Right hindlimb (tissue), 1 donor: ENCODE results near the gene PBLD.

Experiments used
- DNase-seq: peaks from one replicate; pipeline ENCODE4 v3.0.0-alpha.2; 2018

Gene PBLD

DNA sequence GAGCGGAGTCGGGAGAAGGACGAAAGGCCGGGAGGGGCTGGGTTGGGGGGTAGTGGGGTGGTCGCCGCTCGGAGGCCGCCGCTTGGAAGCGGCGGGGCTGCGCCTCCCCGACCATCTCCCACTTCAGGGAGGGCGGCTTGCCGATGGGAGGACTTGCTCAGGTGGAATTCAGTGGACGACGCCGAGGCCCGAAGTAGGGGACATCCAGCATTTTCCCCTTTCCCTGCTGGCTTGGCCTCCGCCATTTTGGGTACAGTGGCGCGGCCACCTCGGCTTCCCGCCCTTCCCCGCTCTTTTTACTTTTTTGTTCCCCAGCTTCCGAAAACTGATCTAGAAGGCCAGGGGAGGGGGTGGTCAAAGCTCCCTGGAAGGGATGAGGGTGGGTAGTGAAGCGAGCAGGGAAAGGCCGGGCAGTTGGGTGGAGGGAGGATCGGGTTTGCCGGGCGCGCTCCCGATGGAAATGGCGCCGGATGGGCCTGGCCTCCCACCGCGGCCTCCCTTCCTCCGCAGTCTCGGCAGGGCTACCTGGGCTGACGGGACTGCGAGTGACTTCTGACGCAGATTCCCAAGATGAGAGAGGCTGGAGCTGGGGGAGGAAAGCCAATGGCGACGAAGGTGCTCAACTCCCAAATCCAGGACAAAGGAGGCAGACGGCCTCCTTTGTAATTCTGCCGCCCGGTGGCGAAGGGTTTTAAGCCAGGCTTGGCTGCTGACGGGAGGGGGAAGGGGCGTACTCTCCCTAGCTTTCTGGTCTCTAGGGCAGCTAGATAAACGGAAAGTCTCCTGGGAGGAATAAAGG, at the start of gene PBLD:
Gene PBLD, minus strand, starts transcription at position 670 of the 799 bp plus-strand sequence. CDS start 26,084 bp downstream, outside the sequence.
- peak; percentile 83 for DNase-seq

DNA sequence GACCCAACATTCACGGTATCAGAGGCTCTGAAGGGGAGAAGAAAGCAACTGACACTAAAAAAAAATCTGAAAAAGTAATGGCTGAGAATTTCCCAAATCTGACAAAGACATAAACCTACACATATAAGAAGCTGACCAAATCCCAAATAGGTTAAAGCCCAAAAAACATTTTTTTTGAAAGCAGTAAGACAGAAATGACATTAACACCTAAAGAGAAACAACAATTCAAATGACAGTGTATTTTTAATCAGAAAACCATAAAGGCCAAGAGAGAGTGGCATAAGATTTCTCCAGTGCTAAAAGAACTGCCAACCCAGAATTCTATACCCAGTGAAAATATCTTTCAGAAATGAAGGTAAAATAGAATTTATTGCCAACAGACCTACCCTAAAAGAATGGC, 38.9 kb upstream of the PBLD start:
- DNase-seq: no peak

DNA sequence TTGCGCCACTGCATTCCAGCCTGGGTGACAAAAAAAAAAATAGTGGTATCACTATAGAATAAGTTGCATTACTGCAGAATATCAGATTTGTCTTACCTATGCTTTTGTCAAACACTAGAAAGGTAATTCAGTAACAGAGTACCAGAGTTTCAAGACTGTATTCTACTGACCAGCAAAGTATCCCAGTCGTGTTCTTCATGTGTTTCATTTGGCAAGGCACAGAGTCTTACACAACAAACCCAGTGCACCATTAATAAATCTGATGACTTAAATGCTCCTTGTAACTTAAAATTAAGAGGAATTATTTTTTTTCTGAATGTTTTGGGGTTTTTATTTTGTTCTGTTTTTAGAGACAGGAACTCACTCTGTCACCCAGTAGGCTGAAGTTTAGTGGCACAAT, 34.4 kb upstream of the PBLD start:
- no peak for DNase-seq

DNA sequence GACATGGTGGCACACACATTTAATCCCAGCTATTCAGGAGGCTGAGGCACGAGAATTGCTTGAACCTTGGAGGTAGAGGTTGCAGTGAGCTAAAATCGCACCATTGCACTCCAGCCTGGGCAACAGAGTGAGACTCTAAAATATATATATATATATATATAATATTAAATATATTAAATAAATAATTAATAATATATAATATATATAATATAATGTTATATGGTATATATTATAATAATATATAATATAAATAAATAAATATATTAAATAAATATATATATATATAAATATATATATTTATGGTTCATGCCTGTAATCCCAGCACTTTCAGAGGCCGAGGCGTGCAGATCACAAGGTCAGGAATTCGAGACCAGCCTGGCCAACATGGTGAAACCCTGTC, 33.9 kb upstream of the PBLD start:
- no peak for DNase-seq

DNA sequence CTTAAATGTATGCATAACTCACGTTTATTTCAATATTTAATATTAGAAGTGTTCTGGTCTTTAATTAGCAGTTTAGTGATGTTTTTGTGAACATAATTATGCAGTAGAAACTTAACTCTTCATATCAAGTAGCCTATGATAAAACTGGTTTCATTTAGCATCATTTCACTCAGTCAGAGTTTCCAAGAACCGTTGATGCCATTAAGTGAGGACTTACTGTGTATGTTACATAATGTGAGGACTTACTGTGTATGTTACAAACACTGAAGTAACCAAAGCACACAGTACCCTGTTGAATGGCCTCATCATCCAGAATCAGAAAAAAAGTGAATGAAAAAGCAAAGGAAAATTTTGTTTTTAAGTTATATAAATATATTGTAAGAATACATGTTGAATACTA, 32.9 kb upstream of the PBLD start:
- no peak for DNase-seq

DNA sequence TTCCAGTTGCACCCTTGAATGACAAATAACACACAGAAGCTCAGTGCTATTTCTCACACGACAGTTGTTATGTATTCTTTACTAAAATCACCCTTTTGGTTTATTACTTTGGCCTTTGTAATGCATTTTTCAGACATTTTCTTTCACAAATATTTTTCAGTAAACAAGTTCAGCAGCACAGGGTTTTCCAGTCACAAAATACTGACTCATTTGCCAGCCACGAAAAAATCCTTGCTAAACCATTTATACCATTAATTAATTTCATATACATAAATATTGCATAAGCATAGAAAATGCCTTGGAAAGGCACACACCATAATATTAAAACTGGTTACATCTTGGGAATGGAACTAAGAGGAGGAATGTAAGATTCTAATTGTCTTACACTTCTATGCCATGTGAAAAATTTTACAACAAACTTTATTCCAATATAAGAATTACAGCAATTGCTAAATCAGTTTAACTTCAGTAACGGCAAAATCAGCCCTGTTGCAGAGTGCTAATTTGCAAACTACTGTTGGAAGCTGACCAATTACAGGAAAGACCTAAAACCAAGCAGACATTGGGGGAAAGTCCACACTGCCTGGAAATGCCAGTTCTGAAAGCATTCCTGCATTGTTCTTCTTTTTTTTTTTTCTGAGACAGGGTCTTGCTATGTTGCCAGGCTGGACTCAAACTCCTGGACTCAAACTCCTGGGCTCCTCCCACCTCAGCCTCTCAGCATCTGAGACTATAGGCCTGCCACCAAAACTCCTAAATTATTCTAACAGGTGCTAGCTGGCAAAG, 31.6 kb upstream of the PBLD start:
- DNase-seq: peak; percentile 19

DNA sequence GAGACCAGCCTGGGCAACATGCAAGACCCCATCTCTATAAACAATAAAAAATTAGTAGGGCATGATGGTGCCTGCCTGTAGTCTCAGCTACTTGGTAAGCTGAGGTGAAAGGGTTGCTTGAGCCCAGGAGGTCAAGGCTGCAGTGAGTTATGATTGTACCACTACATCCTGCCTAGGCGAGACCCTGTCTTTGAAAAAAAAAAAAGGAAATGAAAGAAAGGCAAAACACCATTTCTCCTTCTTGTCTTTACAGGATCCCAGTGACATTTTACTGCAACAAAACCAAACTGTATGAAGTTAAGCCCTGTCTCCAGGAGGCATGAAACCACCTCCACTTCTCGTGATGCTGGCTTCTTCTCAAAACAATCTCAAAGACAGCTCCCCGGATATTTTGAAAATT, 29.9 kb upstream of the PBLD start:
- DNase-seq: no peak

DNA sequence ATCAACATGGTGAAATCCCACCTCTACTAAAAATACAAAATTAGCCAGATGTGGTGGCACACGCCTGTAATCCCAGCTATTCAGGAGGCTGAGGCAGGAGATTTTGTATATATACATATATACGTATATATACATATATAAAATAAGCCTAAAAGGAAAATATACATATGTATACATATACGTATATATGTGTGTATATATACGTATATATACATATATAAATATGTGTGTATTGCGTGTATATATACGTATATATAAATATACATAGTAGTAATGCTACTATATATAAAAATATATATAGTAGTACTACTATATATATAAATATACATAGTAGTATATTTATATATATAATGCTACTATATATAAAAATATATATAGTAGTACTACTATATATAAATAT, 26.5 kb upstream of the PBLD start:
- DNase-seq: no peak

DNA sequence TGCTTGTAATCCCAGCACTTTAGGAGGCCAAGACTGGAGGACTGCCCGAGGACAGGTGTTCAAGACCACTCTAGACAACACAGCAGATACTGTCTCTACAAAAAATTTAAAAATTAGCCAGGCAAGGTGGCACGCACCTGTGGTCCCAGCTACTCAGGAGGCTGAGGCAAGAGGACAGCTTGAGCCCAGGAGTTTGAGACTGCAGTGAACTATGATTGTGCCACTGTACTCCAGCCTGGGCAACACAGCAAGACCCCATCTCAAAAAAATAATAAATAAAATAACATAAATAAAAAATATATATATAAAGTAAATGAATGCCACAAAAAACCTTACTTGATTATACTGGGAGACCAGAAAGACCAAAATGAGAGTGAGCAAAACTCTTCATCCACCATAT, 20.8 kb upstream of the PBLD start:
- no peak for DNase-seq

DNA sequence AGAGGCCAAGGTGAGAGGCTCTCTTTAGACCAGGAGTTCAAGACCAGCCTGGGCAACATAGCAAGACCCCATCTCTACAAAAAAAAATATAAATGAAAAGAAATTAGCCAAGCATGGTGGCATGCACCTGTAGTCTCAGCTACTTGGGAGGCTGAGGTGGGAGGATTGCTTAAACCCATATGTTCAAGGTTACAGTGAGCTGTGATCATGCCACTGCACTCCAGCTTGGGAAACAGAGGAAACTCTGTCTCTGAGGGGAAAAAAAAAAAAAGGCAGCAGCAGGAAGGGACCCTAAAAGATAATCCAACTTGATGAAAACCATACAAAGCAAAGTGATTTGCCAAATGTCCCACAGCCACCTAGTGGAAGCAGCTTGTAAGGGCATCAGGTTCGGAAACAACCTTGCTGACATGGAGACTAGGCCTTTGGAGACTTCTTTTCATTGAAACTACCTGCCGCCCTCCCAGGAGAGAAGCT, 15.6 kb upstream of the PBLD start:
- no peak for DNase-seq

DNA sequence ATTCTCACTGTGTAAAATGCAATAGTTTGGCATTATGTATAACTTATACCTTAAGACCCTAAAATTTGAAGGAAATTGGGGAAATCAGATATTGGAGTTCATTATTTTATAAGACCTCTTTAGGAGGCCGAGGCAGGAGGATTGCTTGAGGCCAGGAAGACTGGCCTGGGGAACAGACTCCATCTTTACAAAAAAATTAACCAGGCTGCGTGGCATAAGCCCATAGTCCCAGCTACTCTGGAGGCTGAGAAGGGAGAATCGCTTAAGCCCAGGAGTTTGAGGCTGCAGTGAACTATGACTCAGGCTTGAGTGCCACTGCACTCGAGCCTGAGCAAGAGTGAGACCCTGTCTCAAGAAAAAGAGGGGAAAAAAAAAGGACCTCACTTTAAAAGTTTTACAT, 14.0 kb upstream of the PBLD start:
- DNase-seq: no peak

DNA sequence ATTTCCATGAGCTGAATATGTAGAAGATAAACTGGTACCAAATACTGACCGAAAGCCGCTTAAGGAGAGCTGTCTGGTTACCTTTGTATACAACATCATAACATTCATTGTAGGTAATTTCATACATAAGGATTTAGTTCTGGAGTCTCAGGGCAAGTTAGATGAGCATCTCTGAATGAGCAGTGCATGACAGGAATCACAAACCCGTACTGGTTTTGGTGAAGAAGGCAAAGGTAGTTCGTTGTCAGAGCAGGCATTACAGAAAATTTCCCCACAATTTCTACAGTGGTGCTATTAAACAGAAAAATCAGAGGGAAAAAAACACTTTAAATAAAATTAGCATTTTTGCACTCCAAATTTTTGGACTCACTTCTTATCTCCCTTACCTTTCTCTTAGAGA, 12.9 kb upstream of the PBLD start:
- DNase-seq: no peak

DNA sequence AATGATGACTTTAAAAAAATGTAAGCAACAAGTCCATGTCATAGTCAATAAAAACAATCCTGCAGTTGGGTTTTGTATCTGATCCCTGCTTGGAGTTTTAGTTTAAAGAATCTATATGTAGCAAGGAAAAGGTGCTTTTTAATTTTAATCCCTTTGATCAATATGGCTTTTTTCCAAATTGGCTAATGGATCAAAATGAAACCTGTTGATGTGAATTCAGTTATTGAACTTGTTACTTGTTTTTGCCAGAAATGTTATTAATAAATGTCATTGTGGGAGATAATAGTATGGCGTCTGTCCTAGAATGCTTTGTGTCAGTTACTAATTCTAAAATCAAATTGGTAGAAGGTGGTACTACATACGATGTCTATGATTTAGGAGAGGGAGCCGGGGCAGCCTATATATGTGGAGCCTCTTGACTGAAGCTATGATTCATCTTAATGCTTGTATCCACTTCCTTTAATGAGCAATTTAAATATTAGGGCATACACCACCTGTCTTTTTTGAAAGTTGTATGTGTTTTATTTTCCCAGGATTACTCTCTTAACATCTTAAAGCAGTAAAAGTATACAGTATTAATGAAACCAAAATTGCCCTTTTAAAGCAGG, 10.3 kb upstream of the PBLD start:
- DNase-seq: no peak

DNA sequence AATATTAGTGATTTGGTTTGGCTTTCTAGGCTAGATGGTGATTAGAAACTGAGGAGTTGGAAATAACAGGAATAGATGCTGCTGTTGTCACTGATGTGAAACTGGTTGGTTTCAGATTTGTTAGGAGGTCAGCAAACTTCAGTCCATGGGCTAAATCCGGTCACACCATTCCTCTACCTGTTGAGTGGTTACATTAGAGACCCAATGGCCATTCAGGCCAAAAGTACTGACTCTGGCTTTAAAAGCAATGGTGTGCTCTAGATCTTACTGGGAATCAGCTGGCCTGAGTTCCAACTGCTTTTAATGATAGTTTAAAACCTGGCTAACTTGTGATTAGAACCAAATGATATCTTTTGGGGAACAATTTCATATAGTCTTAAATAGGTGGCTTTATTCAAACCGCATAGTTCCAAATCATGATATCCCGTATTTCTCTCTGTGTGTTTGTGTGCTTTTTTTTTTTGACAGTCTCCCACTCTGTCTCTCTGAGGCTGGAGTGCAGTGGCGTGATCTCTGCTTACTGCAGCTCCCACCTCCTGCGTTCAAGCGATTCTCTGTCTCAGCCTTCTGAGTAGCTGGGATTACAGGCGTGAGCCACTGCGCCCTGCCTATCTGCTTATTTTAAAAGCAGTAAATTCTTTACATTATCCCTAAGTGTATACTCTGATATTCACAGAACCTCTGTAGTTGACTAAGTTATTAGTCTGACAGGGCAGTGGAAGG, 7.8 kb upstream of the PBLD start:
- no peak for DNase-seq

DNA sequence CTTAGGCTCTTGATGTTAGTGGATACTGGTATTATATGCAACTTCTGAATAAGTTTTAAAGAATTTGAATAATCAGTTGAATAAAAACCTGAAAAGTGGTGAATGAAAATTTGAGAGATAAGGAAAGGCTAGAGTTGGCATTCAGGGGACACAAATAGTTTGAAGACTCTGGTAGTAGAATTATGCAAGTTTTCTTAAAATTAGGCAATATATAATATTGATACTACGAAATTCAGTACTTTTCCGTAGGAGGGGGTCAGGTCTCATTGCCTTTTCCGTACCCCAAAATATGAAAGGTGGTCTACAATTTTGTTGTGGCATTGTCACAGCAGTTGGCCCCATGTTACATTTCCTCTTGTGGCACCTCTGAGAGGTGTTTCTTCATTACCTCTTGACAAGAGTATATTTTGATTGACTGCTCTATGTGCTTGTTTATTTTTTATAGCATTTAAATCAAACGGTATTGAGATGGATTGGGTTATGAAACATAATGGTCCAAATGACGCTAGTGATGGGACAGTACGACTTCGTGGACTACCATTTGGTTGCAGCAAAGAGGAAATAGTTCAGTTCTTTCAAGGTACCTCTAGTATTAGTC, 4.1 kb upstream of the PBLD start:
- no peak for DNase-seq

DNA sequence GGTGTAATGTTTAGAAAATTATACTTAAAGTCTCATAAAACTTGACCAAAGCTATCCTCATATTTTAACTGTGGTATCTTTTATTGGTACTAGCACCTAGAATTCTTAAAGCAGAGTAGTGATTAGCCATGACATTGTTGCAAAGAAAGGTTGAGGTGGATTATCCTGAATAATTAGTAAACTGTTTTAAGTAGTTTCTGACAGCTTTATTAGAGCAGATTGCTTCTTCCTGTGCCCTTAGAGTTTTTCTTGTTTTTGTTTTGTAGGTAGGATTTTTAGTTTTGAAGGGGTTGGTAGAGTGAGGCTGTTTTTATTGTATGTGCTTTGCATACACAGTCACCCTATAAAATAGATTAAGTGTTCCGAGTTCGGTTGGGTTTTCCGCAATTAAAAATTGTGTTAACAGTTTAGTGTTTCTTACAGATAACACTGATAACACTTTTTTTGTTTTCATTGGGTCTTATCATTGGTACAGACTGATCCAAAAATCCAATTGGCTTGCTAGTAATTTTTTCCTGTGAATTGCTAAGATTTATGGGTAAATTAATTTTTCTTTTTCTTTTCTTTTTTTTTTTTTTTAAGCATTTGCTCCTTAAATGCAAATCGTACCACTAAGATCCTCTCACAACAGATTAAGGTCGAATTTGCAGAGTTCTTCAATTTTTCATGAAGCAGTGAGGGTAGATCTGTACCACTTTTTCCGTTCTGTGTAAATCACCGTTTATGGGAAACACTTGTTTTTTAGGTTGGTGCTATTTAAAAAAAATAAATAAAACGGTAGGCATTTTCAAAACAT, 2.1 kb upstream of the PBLD start:
- no peak for DNase-seq

DNA sequence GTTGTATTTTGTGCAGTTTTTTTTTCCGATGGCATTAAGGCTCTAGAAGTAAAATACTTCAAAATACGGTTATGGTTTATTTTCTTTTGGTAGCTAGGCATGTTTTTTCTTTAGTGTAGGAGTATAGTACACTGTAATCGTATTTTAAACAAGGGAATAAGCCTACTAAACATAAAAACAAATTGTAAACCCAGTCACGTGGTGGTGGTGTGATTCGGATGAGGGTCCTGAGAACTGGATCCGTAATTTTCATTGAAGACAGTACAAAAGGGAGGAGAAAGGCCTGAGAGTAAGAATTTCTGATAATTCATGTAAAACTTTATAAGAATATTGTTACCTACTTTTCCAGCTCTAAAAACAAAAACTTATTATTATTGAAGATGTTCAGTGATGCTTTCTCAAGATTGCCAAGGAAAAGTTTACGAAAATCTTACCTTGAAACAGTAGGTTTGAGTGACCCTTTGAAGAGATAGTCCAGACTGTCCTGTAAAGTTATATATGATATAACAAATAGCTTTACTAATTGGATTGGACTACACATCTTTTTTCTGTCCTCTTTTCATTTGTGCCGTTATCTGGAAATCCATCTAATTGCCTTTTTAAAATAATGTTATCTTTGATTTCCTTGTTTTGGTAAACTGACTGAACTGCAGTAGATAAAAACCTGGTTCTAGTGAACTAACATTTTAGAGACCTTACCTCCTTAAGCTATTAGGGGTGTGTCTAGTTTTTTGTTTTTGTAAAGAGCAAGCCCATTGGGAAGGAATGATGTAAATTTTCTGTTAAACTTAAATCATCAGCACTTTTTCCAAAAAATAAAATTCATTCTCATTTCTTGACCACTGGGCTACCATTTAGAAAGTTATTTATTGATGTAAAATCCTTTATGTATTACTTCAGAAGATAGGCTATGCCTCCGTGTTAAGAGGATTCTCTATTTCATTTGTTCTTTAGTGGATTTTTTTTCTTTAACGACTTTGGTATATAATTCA, 1.0 kb upstream of the PBLD start:
- DNase-seq: no peak

DNA sequence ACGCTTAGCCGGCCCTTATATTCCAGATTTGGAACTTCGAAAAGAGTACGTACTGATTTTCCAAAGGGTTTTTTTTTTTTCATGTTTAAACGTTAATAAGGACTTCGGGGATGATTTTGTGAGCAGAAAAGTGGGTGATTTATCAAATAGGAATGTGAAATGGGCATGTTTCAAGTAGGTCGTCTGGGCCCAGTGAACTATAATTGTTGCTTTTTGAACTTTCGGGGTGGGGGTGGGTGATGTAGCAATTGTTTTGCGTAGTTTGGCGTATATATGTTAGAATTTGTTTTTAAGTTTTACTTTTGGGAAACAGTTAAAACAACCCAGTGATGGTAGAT, 299 bp upstream of the PBLD start:
- DNase-seq: no peak

DNA sequence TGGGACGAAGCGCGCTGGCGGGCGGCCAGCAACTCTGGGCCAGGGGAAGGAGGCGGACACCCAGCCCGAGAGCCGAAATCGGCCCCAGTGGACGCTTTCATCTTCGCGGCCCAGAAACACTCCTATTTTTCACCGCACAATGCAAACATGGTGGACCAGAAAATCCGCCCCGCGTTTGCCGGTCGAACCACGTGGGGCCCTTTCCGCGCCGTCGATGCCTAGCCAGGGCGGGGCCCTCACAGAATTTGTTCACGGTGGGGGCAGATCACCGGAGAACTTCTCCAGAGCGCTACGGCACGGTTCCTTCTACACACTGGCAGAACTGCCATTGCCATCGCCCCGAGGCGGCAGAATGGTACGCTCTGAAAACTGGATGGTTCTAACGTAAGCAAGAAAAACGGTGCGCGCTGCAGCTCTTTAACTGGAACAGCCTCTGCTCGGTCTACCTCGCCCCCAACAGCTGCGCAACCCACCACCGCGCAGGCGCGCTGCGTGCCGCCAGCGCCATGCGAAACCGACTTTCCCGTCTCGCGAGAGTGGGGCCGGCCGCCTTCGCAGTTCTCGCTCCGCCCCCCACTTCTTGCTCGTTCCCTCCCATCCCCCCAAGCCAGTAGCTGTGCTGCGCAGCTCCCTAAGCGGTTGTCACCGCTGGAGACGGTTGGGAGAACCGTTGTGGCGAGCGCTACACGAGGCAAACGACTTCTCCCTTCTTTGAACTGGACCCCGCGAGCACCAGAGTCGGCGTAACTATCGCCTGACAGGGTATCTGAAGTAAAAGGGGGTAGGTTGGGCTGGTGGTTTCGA, 1.1 kb downstream of the PBLD start, which contains the start of gene HNRNPH3:
Gene HNRNPH3, plus strand, starts transcription at position 610 of the 804 bp plus-strand sequence. CDS start 5,158 bp downstream, outside the sequence.
- DNase-seq: peak; percentile 99
